GM23338 (cell line): ENCODE data around the gene PIAS1. TPM values are rescaled to one million over a fixed set of nuclear protein-coding genes. Genes with fewer than 3 reads are reported as not detected.

Source experiments
- ATAC-seq: fragments of 200-7000 bp; cut with Tn5 transposase; 3 replicates; pipeline ENCODE4 v1.9.1; 2020
- DNase-seq: peaks from one replicate; pipeline ENCODE4 v3.0.0-alpha.2; 2015; ENCODE audit warnings: low spot score
- H2AFZ ChIP-seq: fragments of 200-600 bp; sonication (generic); 2 replicates; pipeline ENCODE4 v1.8.0; 2016; ENCODE audit warnings: antibody characterized with exemption, mild to moderate bottlenecking, moderate library complexity
- H3F3A ChIP-seq: fragments of 200-600 bp; sonication (generic); replicated peaks from 2 replicates; pipeline ENCODE4 v1.8.0; 2017; ENCODE audit warnings: antibody characterized with exemption, mixed run types, low read depth
- H3K27ac ChIP-seq: fragments of 200-600 bp; sonication (generic); 2 replicates; pipeline ENCODE4 v1.6.1; 2016; ENCODE audit warnings: low read depth
- H3K27me3 ChIP-seq: fragments of 200-600 bp; sonication (generic); 2 replicates; pipeline ENCODE4 v1.8.0; 2016; ENCODE audit warnings: mild to moderate bottlenecking, mixed run types, moderate library complexity; ENCODE audit not compliant: insufficient read depth
- H3K36me3 ChIP-seq: fragments of 200-600 bp; sonication (generic); 2 replicates; pipeline ENCODE4 v1.8.0; 2016; ENCODE audit warnings: mild to moderate bottlenecking; ENCODE audit not compliant: insufficient read depth
- H3K4me1 ChIP-seq: fragments of 200-600 bp; sonication (generic); 2 replicates; pipeline ENCODE4 v1.8.0; 2016; ENCODE audit warnings: mild to moderate bottlenecking, moderate library complexity; ENCODE audit not compliant: insufficient read depth
- H3K4me2 ChIP-seq: fragments of 200-600 bp; sonication (generic); 2 replicates; pipeline ENCODE4 v1.7.1; 2017; ENCODE audit warnings: mixed run types
- H3K4me3 ChIP-seq: fragments of 200-600 bp; sonication (generic); 2 replicates; pipeline ENCODE4 v1.6.1; 2016; ENCODE audit warnings: mixed run types
- H3K79me2 ChIP-seq: fragments of 200-600 bp; sonication (generic); replicated peaks from 2 replicates; pipeline ENCODE4 v1.8.0; 2017; ENCODE audit warnings: mild to moderate bottlenecking; ENCODE audit not compliant: insufficient read depth
- H3K9me2 ChIP-seq: fragments of 200-600 bp; sonication (generic); 2 replicates; pipeline ENCODE4 v1.8.0; 2017; ENCODE audit not compliant: insufficient read depth
- H4K20me1 ChIP-seq: fragments of 200-600 bp; sonication (generic); replicated peaks from 2 replicates; pipeline ENCODE4 v1.8.0; 2017; ENCODE audit warnings: mild to moderate bottlenecking; ENCODE audit not compliant: insufficient read depth
- H3K27ac Mint-ChIP-seq: 2 replicates; pipeline ENCODE4 v1.8.0; 2020; ENCODE audit warnings: inconsistent platforms, mild to moderate bottlenecking, moderate library complexity, mixed read lengths
- H3K27me3 Mint-ChIP-seq: 3 replicates; pipeline ENCODE4 v1.8.0; 2022; ENCODE audit warnings: low read depth, mild to moderate bottlenecking, moderate library complexity, mixed read lengths, inconsistent platforms; ENCODE audit not compliant: insufficient read depth, poor library complexity
- H3K36me3 Mint-ChIP-seq: 3 replicates; pipeline ENCODE4 v1.8.0; 2021; ENCODE audit warnings: low read depth, mild to moderate bottlenecking, inconsistent platforms, moderate library complexity, mixed read lengths
- H3K4me1 Mint-ChIP-seq: 3 replicates; pipeline ENCODE4 v1.8.0; 2020; ENCODE audit warnings: mild to moderate bottlenecking, inconsistent platforms, mixed read lengths
- H3K4me3 Mint-ChIP-seq: 3 replicates; pipeline ENCODE4 v1.8.0; 2021; ENCODE audit warnings: moderate library complexity, mild to moderate bottlenecking, inconsistent platforms, mixed read lengths
- H3K9me3 Mint-ChIP-seq: 3 replicates; pipeline ENCODE4 v1.8.0; 2020; ENCODE audit warnings: moderate library complexity, mild to moderate bottlenecking, inconsistent platforms, mixed read lengths
- EZH2 ChIP-seq: fragments of 200-600 bp; sonication (generic); IDR thresholded peaks from one replicate; pipeline ENCODE4 v1.8.0; 2017; ENCODE audit warnings: antibody characterized with exemption, mild to moderate bottlenecking, low read depth; ENCODE audit not compliant: unreplicated experiment
- EZH2phosphoT487 ChIP-seq: fragments of 200-600 bp; sonication (generic); IDR thresholded peaks from one replicate; pipeline ENCODE4 v1.8.1; 2018; ENCODE audit warnings: antibody characterized with exemption; ENCODE audit not compliant: unreplicated experiment
- NANOG ChIP-seq: IDR thresholded peaks from 2 replicates; pipeline ENCODE4 v1.6.1; 2016; ENCODE audit warnings: antibody characterized with exemption, borderline replicate concordance
- STAT1 ChIP-seq: IDR thresholded peaks from one replicate; pipeline ENCODE4 v1.6.1; 2016; ENCODE audit warnings: antibody characterized with exemption; ENCODE audit not compliant: unreplicated experiment
- polyA plus RNA-seq: library from polyadenylated mRNA; unstranded; fragments of >200 nt; fragmentation: Nextera tagmentation; extraction: Ambion mirVana; gene quantifications from 2 replicates; pipeline ENCODE4 v1.2.1, GENCODE V29; 2016
- total RNA-seq: library from RNA; depleted of rRNA; stranded (reverse); fragments of >200 nt; shearing (Covaris generic); gene quantifications from 2 replicates; pipeline ENCODE4 v1.2.3, GENCODE V29; 2014
- TF ChIP-seq, protein P1 (sequence below), 2 experiments: fragments of 200-600 bp in 1 of 2; sonication (generic) in 1 of 2; conservative IDR thresholded peaks; 2 replicates each; pipeline versions ENCODE4 v1.5.1 to v1.6.1; 2016 to 2017; ENCODE audit warnings: antibody characterized with exemption in 2 of 2, low read depth in 2 of 2, mild to moderate bottlenecking in 2 of 2, moderate library complexity in 1 of 2
- TF ChIP-seq, protein P2 (sequence below): fragments of 250-450 bp; sonication (Bioruptor Pico); IDR thresholded peaks from 2 replicates; pipeline ENCODE4 v1.5.0; 2020; ENCODE audit warnings: mild to moderate bottlenecking, moderate library complexity
- TF ChIP-seq, protein P3 (sequence below): IDR thresholded peaks from one replicate; pipeline ENCODE4 v1.6.1; 2018; ENCODE audit warnings: antibody characterized with exemption; ENCODE audit not compliant: unreplicated experiment

Gene PIAS1
- total and polyA plus RNA-seq, 2 experiments from 2014 or later = 30.7 to 32.1 TPM

DNA sequence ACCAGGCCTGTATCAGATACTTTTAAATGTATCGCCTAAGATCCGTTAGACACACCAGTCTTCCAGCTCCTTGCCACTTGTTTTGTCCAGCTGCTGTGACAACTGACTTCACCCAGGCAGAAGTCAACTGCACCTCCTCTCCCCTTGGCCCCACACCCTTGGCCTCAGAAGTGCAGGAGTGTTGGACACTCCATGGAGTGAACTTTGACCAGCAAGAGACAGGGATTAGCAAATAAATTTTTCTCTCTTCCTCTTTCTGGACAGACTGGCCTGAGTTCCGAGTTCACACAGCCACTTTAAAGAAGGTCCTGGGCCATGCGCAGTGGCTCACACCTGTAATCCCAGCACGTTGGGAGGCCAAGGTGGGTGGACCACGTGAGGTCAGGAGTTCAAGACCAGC lies 178.3 kb downstream of the PIAS1 start:
- Mint-ChIP-seq H3K9me3 (no peaks in the 10 kb centered on the region; the same call in 2 of the 3 replicates), H3K36me3 (no peaks in the 10 kb centered on the region), H3K4me1 (peaks cover 33% of the 10 kb centered on the region), H3K4me3 (no peak overlapping the region), H3K27me3 (peaks cover 21% of the 10 kb centered on the region), H3K27ac (no peak overlapping the region)
- Histone ChIP-seq H3K36me3 (no peaks in the 10 kb centered on the region), H3K27me3 (no peaks in the 10 kb centered on the region), H3K27ac (no peak overlapping the region), H2AFZ (no peak overlapping the region), H3F3A (peaks cover 11% of the 10 kb centered on the region), H3K79me2 (peaks cover 16% of the 10 kb centered on the region), H3K4me2 (no peak overlapping the region), H3K9me2 (no peaks in the 10 kb centered on the region), H4K20me1 (peaks cover 13% of the 10 kb centered on the region), H3K4me3 (no peak overlapping the region), H3K4me1 (peaks cover 12% of the 10 kb centered on the region; the same call in 1 of the 2 replicates)
- TF ChIP-seq EZH2 (no peak), NANOG (no peak), EZH2phosphoT487 (no peak), STAT1 (no peak)
- TF ChIP-seq, protein P1, sequence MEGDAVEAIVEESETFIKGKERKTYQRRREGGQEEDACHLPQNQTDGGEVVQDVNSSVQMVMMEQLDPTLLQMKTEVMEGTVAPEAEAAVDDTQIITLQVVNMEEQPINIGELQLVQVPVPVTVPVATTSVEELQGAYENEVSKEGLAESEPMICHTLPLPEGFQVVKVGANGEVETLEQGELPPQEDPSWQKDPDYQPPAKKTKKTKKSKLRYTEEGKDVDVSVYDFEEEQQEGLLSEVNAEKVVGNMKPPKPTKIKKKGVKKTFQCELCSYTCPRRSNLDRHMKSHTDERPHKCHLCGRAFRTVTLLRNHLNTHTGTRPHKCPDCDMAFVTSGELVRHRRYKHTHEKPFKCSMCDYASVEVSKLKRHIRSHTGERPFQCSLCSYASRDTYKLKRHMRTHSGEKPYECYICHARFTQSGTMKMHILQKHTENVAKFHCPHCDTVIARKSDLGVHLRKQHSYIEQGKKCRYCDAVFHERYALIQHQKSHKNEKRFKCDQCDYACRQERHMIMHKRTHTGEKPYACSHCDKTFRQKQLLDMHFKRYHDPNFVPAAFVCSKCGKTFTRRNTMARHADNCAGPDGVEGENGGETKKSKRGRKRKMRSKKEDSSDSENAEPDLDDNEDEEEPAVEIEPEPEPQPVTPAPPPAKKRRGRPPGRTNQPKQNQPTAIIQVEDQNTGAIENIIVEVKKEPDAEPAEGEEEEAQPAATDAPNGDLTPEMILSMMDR (conservative IDR thresholded peaks at IDR 0.05; ENCODE audit: low read depth in 2 of 2) = no peak
- TF ChIP-seq, protein P2, sequence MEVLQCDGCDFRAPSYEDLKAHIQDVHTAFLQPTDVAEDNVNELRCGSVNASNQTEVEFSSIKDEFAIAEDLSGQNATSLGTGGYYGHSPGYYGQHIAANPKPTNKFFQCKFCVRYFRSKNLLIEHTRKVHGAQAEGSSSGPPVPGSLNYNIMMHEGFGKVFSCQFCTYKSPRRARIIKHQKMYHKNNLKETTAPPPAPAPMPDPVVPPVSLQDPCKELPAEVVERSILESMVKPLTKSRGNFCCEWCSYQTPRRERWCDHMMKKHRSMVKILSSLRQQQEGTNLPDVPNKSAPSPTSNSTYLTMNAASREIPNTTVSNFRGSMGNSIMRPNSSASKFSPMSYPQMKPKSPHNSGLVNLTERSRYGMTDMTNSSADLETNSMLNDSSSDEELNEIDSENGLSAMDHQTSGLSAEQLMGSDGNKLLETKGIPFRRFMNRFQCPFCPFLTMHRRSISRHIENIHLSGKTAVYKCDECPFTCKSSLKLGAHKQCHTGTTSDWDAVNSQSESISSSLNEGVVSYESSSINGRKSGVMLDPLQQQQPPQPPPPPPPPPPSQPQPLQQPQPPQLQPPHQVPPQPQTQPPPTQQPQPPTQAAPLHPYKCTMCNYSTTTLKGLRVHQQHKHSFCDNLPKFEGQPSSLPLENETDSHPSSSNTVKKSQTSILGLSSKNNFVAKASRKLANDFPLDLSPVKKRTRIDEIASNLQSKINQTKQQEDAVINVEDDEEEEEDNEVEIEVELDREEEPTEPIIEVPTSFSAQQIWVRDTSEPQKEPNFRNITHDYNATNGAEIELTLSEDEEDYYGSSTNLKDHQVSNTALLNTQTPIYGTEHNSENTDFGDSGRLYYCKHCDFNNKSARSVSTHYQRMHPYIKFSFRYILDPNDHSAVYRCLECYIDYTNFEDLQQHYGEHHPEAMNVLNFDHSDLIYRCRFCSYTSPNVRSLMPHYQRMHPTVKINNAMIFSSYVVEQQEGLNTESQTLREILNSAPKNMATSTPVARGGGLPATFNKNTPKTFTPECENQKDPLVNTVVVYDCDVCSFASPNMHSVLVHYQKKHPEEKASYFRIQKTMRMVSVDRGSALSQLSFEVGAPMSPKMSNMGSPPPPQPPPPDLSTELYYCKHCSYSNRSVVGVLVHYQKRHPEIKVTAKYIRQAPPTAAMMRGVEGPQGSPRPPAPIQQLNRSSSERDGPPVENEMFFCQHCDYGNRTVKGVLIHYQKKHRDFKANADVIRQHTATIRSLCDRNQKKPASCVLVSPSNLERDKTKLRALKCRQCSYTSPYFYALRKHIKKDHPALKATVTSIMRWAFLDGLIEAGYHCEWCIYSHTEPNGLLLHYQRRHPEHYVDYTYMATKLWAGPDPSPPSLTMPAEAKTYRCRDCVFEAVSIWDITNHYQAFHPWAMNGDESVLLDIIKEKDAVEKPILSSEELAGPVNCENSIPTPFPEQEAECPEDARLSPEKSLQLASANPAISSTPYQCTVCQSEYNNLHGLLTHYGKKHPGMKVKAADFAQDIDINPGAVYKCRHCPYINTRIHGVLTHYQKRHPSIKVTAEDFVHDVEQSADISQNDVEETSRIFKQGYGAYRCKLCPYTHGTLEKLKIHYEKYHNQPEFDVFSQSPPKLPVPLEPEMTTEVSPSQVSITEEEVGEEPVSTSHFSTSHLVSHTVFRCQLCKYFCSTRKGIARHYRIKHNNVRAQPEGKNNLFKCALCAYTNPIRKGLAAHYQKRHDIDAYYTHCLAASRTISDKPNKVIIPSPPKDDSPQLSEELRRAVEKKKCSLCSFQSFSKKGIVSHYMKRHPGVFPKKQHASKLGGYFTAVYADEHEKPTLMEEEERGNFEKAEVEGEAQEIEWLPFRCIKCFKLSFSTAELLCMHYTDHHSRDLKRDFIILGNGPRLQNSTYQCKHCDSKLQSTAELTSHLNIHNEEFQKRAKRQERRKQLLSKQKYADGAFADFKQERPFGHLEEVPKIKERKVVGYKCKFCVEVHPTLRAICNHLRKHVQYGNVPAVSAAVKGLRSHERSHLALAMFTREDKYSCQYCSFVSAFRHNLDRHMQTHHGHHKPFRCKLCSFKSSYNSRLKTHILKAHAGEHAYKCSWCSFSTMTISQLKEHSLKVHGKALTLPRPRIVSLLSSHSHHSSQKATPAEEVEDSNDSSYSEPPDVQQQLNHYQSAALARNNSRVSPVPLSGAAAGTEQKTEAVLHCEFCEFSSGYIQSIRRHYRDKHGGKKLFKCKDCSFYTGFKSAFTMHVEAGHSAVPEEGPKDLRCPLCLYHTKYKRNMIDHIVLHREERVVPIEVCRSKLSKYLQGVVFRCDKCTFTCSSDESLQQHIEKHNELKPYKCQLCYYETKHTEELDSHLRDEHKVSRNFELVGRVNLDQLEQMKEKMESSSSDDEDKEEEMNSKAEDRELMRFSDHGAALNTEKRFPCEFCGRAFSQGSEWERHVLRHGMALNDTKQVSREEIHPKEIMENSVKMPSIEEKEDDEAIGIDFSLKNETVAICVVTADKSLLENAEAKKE (CRISPR knock-in tag) = no peak
- TF ChIP-seq, protein P3, sequence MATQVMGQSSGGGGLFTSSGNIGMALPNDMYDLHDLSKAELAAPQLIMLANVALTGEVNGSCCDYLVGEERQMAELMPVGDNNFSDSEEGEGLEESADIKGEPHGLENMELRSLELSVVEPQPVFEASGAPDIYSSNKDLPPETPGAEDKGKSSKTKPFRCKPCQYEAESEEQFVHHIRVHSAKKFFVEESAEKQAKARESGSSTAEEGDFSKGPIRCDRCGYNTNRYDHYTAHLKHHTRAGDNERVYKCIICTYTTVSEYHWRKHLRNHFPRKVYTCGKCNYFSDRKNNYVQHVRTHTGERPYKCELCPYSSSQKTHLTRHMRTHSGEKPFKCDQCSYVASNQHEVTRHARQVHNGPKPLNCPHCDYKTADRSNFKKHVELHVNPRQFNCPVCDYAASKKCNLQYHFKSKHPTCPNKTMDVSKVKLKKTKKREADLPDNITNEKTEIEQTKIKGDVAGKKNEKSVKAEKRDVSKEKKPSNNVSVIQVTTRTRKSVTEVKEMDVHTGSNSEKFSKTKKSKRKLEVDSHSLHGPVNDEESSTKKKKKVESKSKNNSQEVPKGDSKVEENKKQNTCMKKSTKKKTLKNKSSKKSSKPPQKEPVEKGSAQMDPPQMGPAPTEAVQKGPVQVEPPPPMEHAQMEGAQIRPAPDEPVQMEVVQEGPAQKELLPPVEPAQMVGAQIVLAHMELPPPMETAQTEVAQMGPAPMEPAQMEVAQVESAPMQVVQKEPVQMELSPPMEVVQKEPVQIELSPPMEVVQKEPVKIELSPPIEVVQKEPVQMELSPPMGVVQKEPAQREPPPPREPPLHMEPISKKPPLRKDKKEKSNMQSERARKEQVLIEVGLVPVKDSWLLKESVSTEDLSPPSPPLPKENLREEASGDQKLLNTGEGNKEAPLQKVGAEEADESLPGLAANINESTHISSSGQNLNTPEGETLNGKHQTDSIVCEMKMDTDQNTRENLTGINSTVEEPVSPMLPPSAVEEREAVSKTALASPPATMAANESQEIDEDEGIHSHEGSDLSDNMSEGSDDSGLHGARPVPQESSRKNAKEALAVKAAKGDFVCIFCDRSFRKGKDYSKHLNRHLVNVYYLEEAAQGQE = no peak
- ATAC-seq = no peak
- DNase-seq = no peak
